GM21360 (cell line): Measurements from ENCODE around the gene CECR2.

Experiments
- ATAC-seq: cut with Tn5 transposase; IDR thresholded peaks from one replicate; pipeline ENCODE4 v1.9.1; 2021; ENCODE audit warnings: mild to moderate bottlenecking, moderate library complexity; ENCODE audit not compliant: unreplicated experiment

Gene CECR2

GRCh38 chr22:17366830-17367229, 2.4 kb upstream of the CECR2 start:
- no peak for ATAC-seq

GRCh38 chr22:17368144-17368543, 1.1 kb upstream of the CECR2 start:
- no peak for ATAC-seq

DNA sequence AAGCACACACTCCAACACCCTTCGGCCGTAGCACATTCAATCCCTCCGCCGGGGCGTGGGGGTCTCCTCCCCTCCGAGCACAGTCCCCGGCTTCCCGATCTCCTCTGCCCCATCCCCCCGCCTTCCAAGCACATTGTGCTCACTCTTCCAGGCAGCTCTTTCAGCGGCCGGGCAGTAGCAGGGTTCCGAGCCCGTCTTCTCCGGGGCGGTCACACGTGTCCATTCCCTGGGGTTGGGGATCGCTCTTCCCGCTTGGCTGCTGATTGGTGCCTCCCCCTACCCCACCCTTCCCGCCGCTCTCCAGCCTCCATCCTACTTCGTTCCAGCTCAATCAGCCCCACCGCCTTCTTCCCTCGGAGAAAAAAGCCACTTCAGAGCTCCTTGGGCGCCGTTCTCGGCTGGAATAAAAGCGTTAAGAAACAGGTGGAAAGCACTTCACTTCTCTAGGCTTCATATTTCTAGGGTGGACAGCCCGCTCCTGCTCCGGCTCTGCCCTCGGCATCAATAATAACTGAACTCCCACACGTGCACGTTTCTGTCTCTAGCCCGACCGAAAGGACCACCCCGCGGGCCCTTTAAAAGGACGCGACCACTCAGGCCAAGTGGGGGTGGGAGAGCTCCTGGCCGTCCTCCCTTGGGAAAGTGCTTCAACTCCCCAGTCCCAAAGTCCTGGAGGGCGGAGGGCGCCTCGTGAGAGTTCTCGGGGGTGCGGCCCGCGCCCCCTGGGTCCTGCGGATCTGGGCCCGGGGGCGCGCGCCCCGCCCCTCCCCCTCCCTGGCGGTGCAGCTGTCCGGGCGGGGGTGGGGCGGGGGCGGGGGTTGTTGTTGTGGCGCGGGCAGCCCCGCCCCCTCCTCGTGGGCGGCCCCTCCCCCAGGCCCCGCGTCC, 464 bp upstream of the CECR2 start:
- no peak for ATAC-seq

- no peak for ATAC-seq
Measured at GRCh38 chr22:17370026-17370765, 936 bp downstream of the CECR2 start.

DNA sequence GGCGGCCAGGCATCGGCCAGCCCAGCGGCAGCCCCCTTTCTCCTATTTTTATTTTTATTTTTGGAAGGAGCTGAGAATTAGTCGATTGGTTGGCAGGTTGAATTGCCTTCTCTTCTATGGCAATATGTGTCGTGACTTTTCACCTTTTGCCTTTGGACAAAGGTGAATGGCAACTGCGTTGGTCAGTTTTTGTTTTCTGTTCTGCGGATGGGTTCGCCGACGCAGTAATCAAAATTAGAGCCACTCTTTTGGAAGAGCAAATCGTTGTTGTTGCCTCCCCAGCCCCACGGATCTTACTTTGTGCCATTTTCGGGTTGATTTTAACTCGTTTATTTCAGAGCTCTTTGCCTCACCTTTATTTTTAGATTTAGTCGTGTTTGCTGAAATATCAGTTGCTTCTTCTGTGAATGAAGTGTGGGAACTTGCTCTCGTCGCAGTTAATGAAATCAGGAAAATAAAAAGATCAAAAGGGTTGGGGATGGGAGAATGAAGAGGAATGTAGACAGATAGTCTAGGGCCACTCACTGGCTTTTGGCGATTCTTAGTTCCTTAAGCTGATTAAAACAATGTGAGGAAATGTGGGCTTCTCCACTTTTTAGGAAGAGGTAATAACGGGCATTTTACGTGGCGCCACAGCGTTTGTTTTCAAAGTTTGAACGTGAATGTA, 1.6 kb downstream of the CECR2 start:
- no peak for ATAC-seq

DNA sequence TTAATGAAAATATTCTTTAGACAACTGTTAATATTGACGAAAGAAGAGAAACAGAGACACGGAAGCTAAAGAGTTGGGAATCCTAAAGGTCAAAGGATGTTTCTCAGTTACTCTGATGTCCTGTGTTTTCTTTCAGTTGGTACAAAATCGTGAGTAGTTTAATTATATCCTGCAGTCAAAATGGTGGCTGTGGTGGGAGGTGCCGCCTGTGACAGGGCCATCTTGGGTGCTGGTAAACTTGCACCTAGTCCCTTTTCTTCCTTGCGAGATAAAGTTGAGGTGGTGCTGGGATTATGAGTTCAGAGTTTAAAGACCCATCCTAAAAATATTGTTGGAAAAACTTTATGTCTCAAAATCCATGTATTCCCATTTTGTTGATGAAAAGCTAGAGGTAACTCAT, 2.2 kb downstream of the CECR2 start:
- no peak for ATAC-seq

DNA sequence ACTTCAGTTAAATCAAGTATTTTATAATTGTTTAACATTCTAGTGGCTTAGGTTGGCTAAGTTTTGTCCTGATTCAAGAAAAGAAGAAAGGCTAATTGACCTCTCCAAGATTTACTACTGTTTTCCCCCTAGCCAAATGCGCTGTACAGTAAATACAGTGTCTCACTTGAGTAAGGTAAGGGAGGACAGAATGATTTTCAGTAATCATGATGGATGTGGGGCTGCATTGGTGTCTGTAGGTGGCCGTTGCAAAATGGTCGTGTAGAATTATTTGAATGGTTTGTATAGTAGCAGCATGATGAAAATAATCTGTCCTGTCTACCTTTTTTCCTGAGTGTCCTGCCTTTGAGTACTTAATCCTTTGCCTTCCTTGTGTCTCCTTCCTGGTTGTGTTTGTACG, 4.6 kb downstream of the CECR2 start:
- no peak for ATAC-seq

DNA sequence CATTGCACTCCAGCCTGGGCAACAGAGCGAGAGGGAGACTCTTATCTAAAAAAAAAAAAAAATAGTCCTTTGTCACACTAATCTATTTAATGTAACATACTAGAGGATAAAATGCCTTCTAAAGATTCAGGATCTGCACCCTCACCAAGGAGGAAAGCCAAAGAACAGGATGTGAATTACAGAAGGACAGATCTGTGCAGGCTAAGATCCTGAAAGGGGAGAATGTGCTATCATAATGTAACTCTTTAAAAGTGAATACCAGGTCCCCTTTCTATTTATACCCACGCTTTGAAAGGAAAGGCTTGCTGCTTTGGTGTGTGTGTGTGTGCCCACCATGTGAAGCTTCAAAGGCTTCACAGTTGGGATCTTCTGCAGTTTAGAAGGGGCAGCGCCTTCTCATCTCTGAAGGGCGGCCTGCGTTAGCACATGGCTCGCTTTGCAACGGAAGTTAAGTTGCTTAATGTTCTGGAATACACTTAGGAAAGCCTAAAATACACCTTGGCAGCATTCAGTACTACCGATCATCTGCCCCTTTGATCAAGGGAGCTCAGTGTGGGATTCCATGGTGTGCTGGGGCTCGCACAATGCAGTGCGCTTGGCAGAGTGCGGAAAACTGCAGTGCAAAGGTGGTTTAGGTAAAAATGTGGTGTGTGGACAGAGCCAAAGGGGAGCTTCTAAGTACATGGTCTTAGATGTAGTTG, 6.8 kb downstream of the CECR2 start:
- ATAC-seq: no peak

- no peak for ATAC-seq
Measured at GRCh38 chr22:17376950-17377349, 7.7 kb downstream of the CECR2 start.

GRCh38 chr22:17379944-17380343, 10.7 kb downstream of the CECR2 start:
- no peak for ATAC-seq

DNA sequence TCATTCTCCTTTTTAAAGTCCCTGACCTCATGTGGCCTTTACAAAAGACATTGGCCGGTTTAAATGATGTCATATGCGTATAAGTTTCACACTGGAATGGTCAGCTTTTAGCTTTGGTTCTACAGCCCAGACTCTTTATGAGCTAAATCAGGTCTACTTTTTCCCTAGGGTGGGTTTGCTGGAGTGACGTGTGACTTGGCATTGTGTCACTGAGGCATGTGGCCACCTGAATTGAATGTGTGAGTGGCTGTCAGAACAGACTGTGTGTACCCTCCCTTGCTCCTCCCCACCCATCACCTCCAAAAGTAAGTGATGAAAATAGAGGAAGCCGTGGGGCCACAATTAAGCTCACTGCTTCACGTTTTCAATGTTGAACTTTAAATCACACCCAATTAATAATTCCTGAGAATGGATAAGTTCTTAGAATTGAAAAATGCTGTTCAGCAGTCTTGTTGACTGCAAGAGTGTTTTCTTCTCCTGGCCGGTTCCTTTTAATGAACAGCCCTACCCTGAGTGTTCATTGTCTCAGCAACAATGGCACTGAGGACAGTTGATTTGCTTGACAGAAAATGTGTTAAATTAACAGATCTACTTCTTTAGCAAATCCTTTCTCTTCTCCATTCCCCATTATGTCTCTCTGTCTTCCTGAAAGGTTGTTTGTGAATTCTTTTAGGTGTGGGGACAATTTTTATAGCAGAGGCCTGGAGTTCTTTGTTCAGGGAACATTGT, 11.3 kb downstream of the CECR2 start:
- no peak for ATAC-seq

DNA sequence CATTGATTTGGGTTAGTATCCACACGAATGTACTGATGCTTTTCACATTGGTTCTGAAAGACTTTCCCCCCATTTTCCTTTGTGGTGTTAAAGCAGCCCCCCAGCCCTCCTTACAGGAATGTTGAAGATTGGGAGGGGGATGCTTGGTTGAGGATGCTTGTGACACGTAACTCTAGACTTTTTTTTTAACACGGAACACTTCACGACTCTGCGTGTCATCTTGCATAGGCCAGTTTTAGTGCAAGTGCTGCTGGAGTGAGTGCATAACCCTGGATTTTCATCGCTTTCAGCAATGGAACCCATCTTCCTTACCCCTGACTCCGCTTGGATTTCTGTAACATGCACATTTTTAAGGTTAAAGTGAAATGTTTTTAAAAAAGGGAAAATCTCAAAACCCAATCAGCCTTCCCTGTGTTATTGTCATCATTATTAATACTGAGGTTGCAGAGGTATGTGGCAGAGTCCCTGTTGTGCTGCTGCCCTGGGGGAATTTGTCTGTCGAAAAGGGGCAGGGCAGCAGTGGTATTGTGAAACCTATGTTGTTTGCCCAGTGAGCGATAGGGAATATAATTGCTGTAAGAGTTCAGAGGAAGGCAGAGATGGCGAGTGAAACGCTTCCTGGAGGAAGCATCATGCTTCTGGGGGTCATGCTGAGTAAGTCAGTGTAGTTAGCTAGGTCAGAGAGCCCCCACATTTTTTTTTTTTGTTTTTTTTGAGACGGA, 12.1 kb downstream of the CECR2 start:
- no peak for ATAC-seq

- no peak for ATAC-seq
Measured at GRCh38 chr22:17384612-17385330, 15.5 kb downstream of the CECR2 start.

DNA sequence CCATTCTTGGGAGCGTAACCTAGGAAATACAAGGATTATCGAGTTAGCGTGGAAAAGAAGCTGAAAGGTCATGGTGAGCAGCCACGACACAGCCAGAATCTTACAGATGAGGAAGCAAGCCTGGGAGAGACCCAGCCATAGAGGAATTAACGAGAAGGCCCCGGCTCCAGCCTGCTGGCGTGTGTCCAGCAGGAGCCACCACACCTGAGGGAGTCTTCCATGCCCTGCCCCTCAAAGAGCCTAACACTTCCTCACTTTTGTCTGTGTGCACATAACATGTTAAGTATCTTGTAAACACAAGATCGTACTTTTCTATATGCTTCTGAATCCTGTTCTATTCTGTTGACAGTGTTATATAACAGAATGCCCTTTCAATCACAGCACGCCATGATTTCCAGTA, 18.1 kb downstream of the CECR2 start:
- no peak for ATAC-seq

DNA sequence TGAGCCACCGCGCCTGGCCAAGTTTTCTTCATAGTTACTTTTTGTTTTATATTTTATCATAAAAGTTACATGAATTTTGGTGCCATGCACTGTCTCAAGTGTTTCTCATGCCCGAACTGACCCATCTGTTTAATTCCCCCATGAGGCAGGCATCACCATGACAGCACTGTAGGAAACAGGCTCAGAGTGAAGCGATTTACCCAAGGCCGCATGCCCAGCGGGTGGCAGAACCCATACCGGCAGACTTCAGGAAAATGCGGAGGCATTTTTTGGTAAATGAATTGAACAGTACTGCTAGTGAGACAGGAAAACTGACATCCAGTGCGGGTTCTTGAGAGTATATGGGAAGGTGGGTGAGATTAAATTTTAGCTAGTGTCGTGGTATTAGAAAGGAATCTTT, 19.0 kb downstream of the CECR2 start:
- no peak for ATAC-seq

DNA sequence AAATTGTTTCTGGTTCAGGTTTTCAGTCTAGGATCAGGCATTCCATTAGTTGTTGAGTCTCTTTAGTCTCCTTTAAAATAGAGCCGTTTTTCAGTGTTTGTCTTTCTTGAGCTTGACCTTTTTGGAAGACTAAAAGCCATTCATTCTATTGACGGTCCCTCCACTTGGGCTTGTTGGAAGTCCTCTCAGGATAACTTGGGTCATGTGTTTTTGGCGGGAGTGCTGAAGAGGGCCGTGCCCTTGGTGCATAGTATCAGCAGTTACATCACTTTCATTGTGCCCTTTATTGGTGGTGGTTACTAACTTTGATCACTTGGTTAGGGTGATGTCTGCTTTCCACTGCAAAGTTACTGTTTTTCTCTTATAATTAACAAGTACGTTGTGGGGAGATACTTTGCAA, 20.8 kb downstream of the CECR2 start:
- ATAC-seq: no peak

- no peak for ATAC-seq
Measured at GRCh38 chr22:17396516-17396915, 27.3 kb downstream of the CECR2 start.

DNA sequence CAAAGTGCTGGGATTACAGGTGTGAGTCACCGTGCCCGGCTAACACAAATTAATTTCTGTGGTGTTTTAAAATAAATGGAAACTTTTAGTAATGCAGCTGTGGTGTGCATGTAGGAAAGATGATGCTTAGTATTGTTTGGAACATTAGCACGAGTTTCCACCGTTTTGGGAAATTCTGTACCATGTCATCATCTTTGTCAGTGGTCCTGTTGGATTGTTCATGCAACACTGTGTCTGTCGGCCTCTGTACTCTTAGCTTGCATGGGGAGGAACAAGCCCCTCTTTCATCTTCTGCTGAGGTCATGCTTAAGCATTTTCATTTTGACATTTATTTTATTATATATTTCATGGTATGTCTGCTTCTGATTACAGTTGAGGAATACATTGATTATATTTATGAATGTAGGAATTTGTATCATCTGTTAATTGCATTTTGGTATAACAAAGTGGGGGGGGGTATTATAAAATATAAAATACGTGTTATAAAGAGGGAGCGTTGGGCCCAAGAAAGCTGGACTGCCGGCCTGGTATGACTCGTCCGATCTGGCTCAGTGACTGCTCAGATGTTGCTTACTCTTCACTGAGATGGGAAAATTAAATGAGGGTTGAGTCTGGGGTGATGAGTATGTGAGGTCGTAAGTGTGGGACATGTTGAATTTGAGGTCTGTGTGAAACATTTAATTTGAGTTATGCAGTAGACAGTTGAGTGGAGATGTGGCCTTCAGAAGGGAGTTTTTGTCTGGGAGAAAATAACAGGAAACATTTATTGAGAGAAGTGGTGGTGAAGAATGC, 28.7 kb downstream of the CECR2 start:
- ATAC-seq: no peak
